Body of pancreas (tissue), 4 donors: Measurements from ENCODE around the gene FUT8. TPM values are rescaled to one million over a fixed set of nuclear protein-coding genes. Genes with fewer than 3 reads are reported as not detected.
"Not testable (repeated sequence)": the region's sequence is repeated elsewhere in the genome, so short reads cannot be mapped to it uniquely, and the experiment has no call there.

ENCODE experiments used
- ATAC-seq: fragments of 150-250 bp; one replicate; pipeline ENCODE4 v1.9.1; 2016
- DNase-seq, 4 donors: peaks; one replicate each; pipeline ENCODE4 v3.0.0-alpha.2; 2019
- H3K27ac ChIP-seq, 4 donors: fragments of 200-600 bp; sonication (generic); 1 replicate in 3 of 4; 2 replicates in 1 of 4; pipeline versions ENCODE4 v1.5.1 to v1.6.1; 2016 to 2019; ENCODE audit warnings: mild to moderate bottlenecking in 1 of 4, mixed read lengths in 1 of 4, moderate library complexity in 1 of 4
- H3K27me3 ChIP-seq, 2 donors: fragments of 200-600 bp; sonication (generic); one replicate each; pipeline ENCODE4 v1.6.0; 2016; ENCODE audit warnings: mild to moderate bottlenecking in 1 of 2
- H3K36me3 ChIP-seq, 2 donors: fragments of 200-600 bp; sonication (generic); replicated peaks in 1 of 2; 2 replicates each; pipeline ENCODE4 v1.5.1; 2016; ENCODE audit warnings: low read depth in 2 of 2; ENCODE audit not compliant: insufficient read depth in 1 of 2
- H3K4me1 ChIP-seq: fragments of 200-600 bp; sonication (generic); one replicate; pipeline ENCODE4 v1.6.0; 2016
- H3K4me3 ChIP-seq, 2 donors: fragments of 200-600 bp; sonication (generic); 1 replicate in 1 of 2; 2 replicates in 1 of 2; pipeline ENCODE4 v1.5.1; 2016 to 2019
- H3K9me3 ChIP-seq, 3 donors: fragments of 200-600 bp; sonication (generic); 1 replicate in 2 of 3; 2 replicates in 1 of 3; pipeline ENCODE4 v1.5.1; 2016
- POLR2A ChIP-seq, 3 donors: fragments of 450-650 bp; IDR thresholded peaks; one replicate each; pipeline ENCODE4 v1.6.1; 2016; ENCODE audit warnings: antibody characterized with exemption in 3 of 3, mild to moderate bottlenecking in 2 of 3
- WGBS, 2 donors: methylation state at CpG; one replicate each; pipeline ENCODE4 v1.1.5; 2017; 5-methylcytosine and 5-hydroxymethylcytosine counted together
- intact Hi-C: fragments of 100-400 bp; cut with DNase I; formaldehyde crosslinking; loops from one replicate; pipeline ENCODE4 v1.15.1; 2023
- total RNA-seq, 2 donors: library from RNA; depleted of rRNA; stranded (reverse); fragments of >200 nt; gene quantifications; one replicate each; pipeline ENCODE4 v1.1.0, GENCODE V29; 2016
- TF ChIP-seq, protein P1 (sequence below), 7 experiments: fragments of 450-650 bp in 4 of 7; fragments of 200-600 bp in 3 of 7; sonication (generic) in 3 of 7; IDR thresholded peaks; one replicate each; pipeline ENCODE4 v1.5.1; 2016 to 2019; ENCODE audit warnings: antibody characterized with exemption in 7 of 7

FUT8 gene
- total RNA-seq, 2 donors from 2014 or later = 31.1 to 33.0 TPM

DNA sequence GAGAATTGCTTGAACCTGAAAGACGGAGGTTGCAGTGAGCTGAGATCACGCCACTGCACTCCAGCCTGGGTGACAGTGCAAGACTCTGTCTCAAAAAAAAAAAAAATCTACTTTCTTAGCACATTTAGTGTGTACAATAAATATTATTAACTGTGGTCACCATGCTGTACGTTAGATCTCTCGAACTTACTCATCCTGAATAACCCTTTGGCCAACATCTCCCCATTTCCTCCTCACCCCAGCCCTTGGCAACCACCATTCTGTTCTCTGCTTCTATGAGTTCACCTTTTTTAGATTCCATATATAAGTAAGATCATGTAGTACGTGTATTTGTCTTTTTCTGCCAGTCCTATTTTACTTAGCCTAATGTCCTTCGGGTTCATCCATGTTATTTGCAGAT is 13.4 kb downstream of the FUT8 start:
- WGBS, 2 donors = 92% methylated on average over 6 of the region's 6 CpGs
- no peak overlapping the region for H3K27ac ChIP-seq
- DNase-seq (no peak), ATAC-seq (no peak)
- no peaks in the 10 kb centered on the region for H3K36me3 ChIP-seq
- H3K4me1 ChIP-seq = no peaks in the 10 kb centered on the region
- intact Hi-C loops = loop anchor here (10.0 kb wide), 1 partner anchor 399 kb away; no protein-coding TSS in a partner anchor
- no peak overlapping the region for H3K4me3 ChIP-seq
- H3K27me3 ChIP-seq = no peaks in the 10 kb centered on the region
- H3K9me3 ChIP-seq = no peaks in the 10 kb centered on the region
- no peak for TF ChIP-seq POLR2A (IDR thresholded peaks at IDR 0.05)

DNA sequence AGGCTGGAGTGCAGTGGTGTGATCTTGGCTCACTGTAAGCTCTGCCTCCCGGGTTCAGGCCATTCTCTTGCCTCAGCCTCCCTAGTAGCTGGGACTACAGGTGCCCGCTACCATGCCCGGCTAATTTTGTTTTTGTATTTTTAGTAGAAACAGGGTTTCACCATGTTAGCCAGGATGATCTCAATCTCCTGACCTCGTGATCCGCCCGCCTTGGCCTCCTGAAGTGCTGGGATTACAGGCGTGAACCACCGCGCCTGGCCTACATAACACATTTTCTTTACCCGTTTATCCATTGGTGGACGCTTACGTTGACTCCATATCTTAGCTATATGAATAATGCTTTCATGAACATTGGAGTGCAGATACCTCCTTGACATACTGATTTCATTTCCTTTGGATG is 14.4 kb downstream of the FUT8 start:
- not testable (repeated sequence) for H3K36me3 ChIP-seq, H3K9me3 ChIP-seq, H3K4me3 ChIP-seq, DNase-seq, H3K4me1 ChIP-seq, ATAC-seq, H3K27ac ChIP-seq, H3K27me3 ChIP-seq
- WGBS, 2 donors = 93 to 97% methylated on average over 11 to 12 of the region's 12 CpGs
- intact Hi-C loops = loop anchor here (10.0 kb wide), 1 partner anchor 398 kb away; no protein-coding TSS in a partner anchor

DNA sequence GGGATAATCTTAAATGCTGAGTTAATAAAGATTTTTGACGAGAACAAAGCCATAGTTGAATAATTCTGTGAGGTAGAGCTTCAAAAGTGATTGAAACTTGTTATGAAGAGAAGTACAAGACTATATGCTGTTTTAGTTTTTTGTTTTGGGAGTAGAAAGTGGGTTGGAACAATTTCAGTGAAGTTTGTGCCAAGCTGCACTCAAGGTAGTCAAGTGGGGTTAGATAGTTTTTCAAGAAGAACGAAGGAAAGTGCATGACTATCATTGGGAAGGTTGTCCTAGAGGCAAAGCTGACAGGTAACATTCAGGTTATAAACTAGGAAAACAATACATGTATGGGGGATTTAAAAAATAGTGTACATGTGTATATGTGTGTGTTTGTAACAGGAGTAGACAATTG is 16.2 kb downstream of the FUT8 start:
- H3K4me3 ChIP-seq = no peak overlapping the region
- no peak for ATAC-seq
- no peak overlapping the region for H3K27ac ChIP-seq
- TF ChIP-seq, protein P1, sequence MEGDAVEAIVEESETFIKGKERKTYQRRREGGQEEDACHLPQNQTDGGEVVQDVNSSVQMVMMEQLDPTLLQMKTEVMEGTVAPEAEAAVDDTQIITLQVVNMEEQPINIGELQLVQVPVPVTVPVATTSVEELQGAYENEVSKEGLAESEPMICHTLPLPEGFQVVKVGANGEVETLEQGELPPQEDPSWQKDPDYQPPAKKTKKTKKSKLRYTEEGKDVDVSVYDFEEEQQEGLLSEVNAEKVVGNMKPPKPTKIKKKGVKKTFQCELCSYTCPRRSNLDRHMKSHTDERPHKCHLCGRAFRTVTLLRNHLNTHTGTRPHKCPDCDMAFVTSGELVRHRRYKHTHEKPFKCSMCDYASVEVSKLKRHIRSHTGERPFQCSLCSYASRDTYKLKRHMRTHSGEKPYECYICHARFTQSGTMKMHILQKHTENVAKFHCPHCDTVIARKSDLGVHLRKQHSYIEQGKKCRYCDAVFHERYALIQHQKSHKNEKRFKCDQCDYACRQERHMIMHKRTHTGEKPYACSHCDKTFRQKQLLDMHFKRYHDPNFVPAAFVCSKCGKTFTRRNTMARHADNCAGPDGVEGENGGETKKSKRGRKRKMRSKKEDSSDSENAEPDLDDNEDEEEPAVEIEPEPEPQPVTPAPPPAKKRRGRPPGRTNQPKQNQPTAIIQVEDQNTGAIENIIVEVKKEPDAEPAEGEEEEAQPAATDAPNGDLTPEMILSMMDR (IDR thresholded peaks at IDR 0.05) = no peak
- no peak for TF ChIP-seq POLR2A (IDR thresholded peaks at IDR 0.05)
- 93 to 95% methylated on average over 2 of the region's 2 CpGs for WGBS, 2 donors
- H3K36me3 ChIP-seq = no peaks in the 10 kb centered on the region
- DNase-seq = no peak
- H3K27me3 ChIP-seq = no peaks in the 10 kb centered on the region
- H3K9me3 ChIP-seq = no peaks in the 10 kb centered on the region
- no peaks in the 10 kb centered on the region for H3K4me1 ChIP-seq
- intact Hi-C loops = loop anchor here (10.0 kb wide), 1 partner anchor 396 kb away; no protein-coding TSS in a partner anchor

DNA sequence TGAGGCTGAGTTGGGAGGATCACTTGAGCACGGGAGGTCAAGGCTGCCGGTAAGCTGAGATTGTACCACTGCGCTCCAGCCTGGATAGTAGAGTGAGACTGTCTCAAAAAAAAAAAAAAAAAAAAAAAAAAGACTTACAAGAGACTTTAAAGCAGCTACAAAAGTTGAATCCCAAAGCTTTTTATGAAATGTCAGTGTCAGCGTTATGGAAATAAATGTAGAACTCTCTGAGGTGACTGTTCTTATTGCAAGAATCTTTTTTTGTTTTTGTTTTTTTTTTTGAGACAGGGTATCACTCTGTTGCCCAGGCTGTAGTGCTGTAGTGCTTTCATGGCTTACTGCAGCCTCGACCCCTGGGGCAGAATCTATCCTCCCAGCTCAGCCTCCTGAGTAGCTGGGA is 17.2 kb downstream of the FUT8 start:
- TF ChIP-seq, protein P1 (IDR thresholded peaks at IDR 0.05) = no peak
- no peak for TF ChIP-seq POLR2A (IDR thresholded peaks at IDR 0.05)
- Histone ChIP-seq H3K27me3 (no peaks in the 10 kb centered on the region), H3K36me3 (no peaks in the 10 kb centered on the region), H3K9me3 (no peaks in the 10 kb centered on the region), H3K4me3 (no peak overlapping the region), H3K4me1 (no peaks in the 10 kb centered on the region), H3K27ac (no peak overlapping the region)
- WGBS, 2 donors = 98 to 99% methylated on average over 5 of the region's 5 CpGs
- intact Hi-C loops = loop anchor here (10.0 kb wide), 1 partner anchor 395 kb away; no protein-coding TSS in a partner anchor
- DNase-seq = no peak
- ATAC-seq = no peak

DNA sequence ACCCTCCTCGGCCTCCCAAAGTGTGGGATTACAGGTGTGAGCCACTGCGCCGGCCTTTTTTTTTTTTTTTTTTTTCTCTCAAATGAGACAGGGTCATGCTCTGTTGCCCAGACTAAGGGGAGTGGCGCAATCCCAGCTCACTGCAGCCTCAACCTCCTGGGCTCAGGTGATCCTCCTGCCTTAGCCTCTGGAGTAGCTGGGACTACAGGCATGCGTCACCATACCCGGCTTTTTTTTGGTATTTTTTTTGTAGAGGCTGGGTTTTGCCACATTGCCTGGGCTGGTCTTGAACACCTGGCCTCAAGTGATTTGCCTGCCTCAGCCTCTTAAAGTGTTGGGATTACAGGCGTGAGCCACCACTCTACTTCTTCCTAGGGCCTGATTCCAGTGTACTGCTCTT is 18.7 kb downstream of the FUT8 start:
- no peaks in the 10 kb centered on the region for H3K4me1 ChIP-seq

DNA sequence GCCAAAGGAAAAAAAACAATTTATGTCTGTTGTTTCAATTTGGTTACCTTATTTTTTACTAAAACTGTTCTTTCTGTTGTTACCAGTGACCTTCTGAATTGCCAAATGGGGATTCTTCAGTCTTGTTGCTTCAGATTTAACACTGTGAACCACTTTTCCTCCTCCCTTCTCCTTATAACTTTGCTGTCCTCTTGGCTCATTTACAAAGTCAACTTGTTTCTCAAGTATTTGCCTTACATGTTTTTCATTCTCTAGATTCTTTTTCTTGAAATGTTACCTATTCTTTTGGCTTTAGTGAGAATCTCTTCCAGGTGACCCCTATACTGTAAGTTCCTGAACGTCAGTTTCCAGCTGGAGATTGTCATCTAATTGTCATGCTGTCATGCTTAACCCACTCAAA is 19.4 kb downstream of the FUT8 start:
- ATAC-seq = no peak
- WGBS, 2 donors = 42 to 82% methylated on average over 1 of the region's 1 CpG
- Histone ChIP-seq H3K36me3 (no peaks in the 10 kb centered on the region), H3K9me3 (no peaks in the 10 kb centered on the region), H3K4me1 (peaks cover 4% of the 10 kb centered on the region), H3K27me3 (no peaks in the 10 kb centered on the region), H3K4me3 (no peak overlapping the region), H3K27ac (no peak overlapping the region)
- no peak for DNase-seq
- intact Hi-C loops = no loop called here
- TF ChIP-seq, protein P1 (IDR thresholded peaks at IDR 0.05) = no peak
- TF ChIP-seq POLR2A (IDR thresholded peaks at IDR 0.05) = no peak

More for the DNA sequence above, 18.7 kb downstream of the FUT8 start:
- TF ChIP-seq POLR2A (IDR thresholded peaks at IDR 0.05) = no peak
- no peaks in the 10 kb centered on the region for H3K36me3 ChIP-seq
- intact Hi-C loops = no loop called here
- H3K9me3 ChIP-seq = no peaks in the 10 kb centered on the region
- ATAC-seq (no peak), DNase-seq (no peak)
- H3K27ac ChIP-seq = no peak overlapping the region
- H3K27me3 ChIP-seq = no peaks in the 10 kb centered on the region
- no peak overlapping the region for H3K4me3 ChIP-seq
- 95 to 97% methylated on average over 7 of the region's 7 CpGs for WGBS, 2 donors
